Measurements from ENCODE around the gene FOXN3. TPM values are rescaled to one million over a fixed set of nuclear protein-coding genes. Genes with fewer than 3 reads are reported as not detected.

FOXN3 gene
- total RNA-seq, 2 donors from 2014 or later, result 141 to 150 TPM

GRCh38 chr14:89175881-89176799, 240.9 kb downstream of the FOXN3 start:
- no peaks in the 10 kb centered on the region for H3K36me3 ChIP-seq
- no peaks in the 10 kb centered on the region for H3K9me3 ChIP-seq
- DNase-seq (ENCODE audit: low spot score), result no peak
- peaks cover 31 to 61% of the 10 kb centered on the region in 2 donors for H3K4me1 ChIP-seq (ENCODE audit: control insufficient read depth in 1 of 2, low read depth in 2 of 2)
- H3K27me3 ChIP-seq (replicated peaks; ENCODE audit: insufficient read depth), result no peaks in the 10 kb centered on the region
- no peak for ATAC-seq (ENCODE audit: insufficient number of reproducible peaks, low FRiP score, low read depth)
- H3K27ac ChIP-seq, result peak overlapping the region; percentile 58 to 85
- H3K4me3 ChIP-seq, result no peak overlapping the region
- no peak for TF ChIP-seq CTCF (IDR thresholded peaks at IDR 0.05)

GRCh38 chr14:89171628-89172027, 245.4 kb downstream of the FOXN3 start:
- no peaks in the 10 kb centered on the region for H3K9me3 ChIP-seq
- H3K4me1 ChIP-seq (ENCODE audit: control insufficient read depth in 1 of 2, low read depth in 2 of 2), result peaks cover 7 to 18% of the 10 kb centered on the region in 2 donors
- ATAC-seq (ENCODE audit: insufficient number of reproducible peaks, low FRiP score, low read depth), result no peak
- no peak overlapping the region for H3K4me3 ChIP-seq
- no peak for DNase-seq (ENCODE audit: low spot score)
- no peaks in the 10 kb centered on the region for H3K36me3 ChIP-seq
- H3K27me3 ChIP-seq (replicated peaks; ENCODE audit: insufficient read depth), result no peaks in the 10 kb centered on the region
- TF ChIP-seq CTCF (IDR thresholded peaks at IDR 0.05), result no peak
- H3K27ac ChIP-seq, result no peak overlapping the region

GRCh38 chr14:89171168-89171567, 245.9 kb downstream of the FOXN3 start:
- TF ChIP-seq CTCF (IDR thresholded peaks at IDR 0.05), result no peak
- ATAC-seq (ENCODE audit: insufficient number of reproducible peaks, low FRiP score, low read depth), result no peak
- no peaks in the 10 kb centered on the region for H3K36me3 ChIP-seq
- H3K9me3 ChIP-seq, result no peaks in the 10 kb centered on the region
- no peak overlapping the region for H3K4me3 ChIP-seq
- no peaks in the 10 kb centered on the region for H3K27me3 ChIP-seq (replicated peaks; ENCODE audit: insufficient read depth)
- H3K27ac ChIP-seq, result peak overlapping the region in 1 of 2 donors; percentile 22
- peaks cover 3 to 17% of the 10 kb centered on the region in 2 donors for H3K4me1 ChIP-seq (ENCODE audit: control insufficient read depth in 1 of 2, low read depth in 2 of 2)
- no peak for DNase-seq (ENCODE audit: low spot score)

GRCh38 chr14:89167705-89168104, 249.3 kb downstream of the FOXN3 start:
- ATAC-seq (ENCODE audit: insufficient number of reproducible peaks, low FRiP score, low read depth) (no peak), DNase-seq (ENCODE audit: low spot score) (no peak)
- no peaks in the 10 kb centered on the region for H3K27me3 ChIP-seq (replicated peaks; ENCODE audit: insufficient read depth)
- no peak overlapping the region for H3K4me3 ChIP-seq
- peaks cover under 1% of the 10 kb centered on the region for H3K36me3 ChIP-seq
- no peak for TF ChIP-seq CTCF (IDR thresholded peaks at IDR 0.05)
- no peak overlapping the region for H3K27ac ChIP-seq
- H3K4me1 ChIP-seq (ENCODE audit: control insufficient read depth in 1 of 2, low read depth in 2 of 2), result peaks cover 10 to 27% of the 10 kb centered on the region in 2 donors
- no peaks in the 10 kb centered on the region for H3K9me3 ChIP-seq

GRCh38 chr14:89166633-89167032, 250.4 kb downstream of the FOXN3 start:
- H3K4me1 ChIP-seq (ENCODE audit: control insufficient read depth in 1 of 2, low read depth in 2 of 2), result peaks cover 10 to 27% of the 10 kb centered on the region in 2 donors
- no peak for TF ChIP-seq CTCF (IDR thresholded peaks at IDR 0.05)
- H3K36me3 ChIP-seq, result peaks cover 9% of the 10 kb centered on the region
- DNase-seq (ENCODE audit: low spot score) (no peak), ATAC-seq (ENCODE audit: insufficient number of reproducible peaks, low FRiP score, low read depth) (no peak)
- H3K9me3 ChIP-seq, result no peaks in the 10 kb centered on the region
- H3K27ac ChIP-seq, result no peak overlapping the region
- no peak overlapping the region for H3K4me3 ChIP-seq
- H3K27me3 ChIP-seq (replicated peaks; ENCODE audit: insufficient read depth), result no peaks in the 10 kb centered on the region
